HEK293 (cell line): ENCODE results near the gene ARSH.
"Not testable (repeated sequence)": the region's sequence is repeated elsewhere in the genome, so short reads cannot be mapped to it uniquely, and the experiment has no call there.

Experiments used
- CTCF ChIA-PET: fragments of 350-600 bp; formaldehyde crosslinking; extraction: SDS; loops from one replicate; lab custom pipeline; 2021; ENCODE audit warnings: antibody characterized with exemption; lab: Yijun Ruan, JAX
- POLR2A ChIA-PET: fragments of 300-600 bp; formaldehyde crosslinking; extraction: SDS; loops from one replicate; lab custom pipeline; 2020; ENCODE audit warnings: antibody characterized with exemption, inconsistent platforms; lab: Yijun Ruan, JAX
- H3K27ac ChIP-seq: fragments of 200-500 bp; sonication (Bioruptor generic); 2 replicates; pipeline ENCODE4 v1.5.1; 2014; ENCODE audit warnings: low read depth, low read length, control low read depth, inconsistent platforms; ENCODE audit errors: extremely low read depth
- H3K36me3 ChIP-seq, 2 experiments: fragments of 200-500 bp in 1 of 2; sonication (Bioruptor generic) in 1 of 2; 1 replicate in 1 of 2; 2 replicates in 1 of 2; pipeline ENCODE4 v1.5.1; 2014 to 2017; ENCODE audit warnings: inconsistent platforms in 2 of 2, low read length in 2 of 2; ENCODE audit not compliant: control insufficient read depth in 2 of 2, insufficient read depth in 1 of 2
- H3K4me1 ChIP-seq: fragments of 200-500 bp; sonication (Bioruptor generic); 2 replicates; pipeline ENCODE4 v1.5.1; 2014; ENCODE audit warnings: mild to moderate bottlenecking, low read length, inconsistent platforms; ENCODE audit not compliant: control insufficient read depth, insufficient read depth
- H3K4me3 ChIP-seq: 2 replicates; pipeline ENCODE4 v1.5.1; 2011; ENCODE audit warnings: low read depth, mild to moderate bottlenecking, control low read depth, low read length, moderate library complexity
- H3K9me3 ChIP-seq: fragments of 200-500 bp; sonication (Bioruptor generic); 2 replicates; pipeline ENCODE4 v1.5.1; 2014; ENCODE audit warnings: low read depth, low read length, inconsistent platforms; ENCODE audit not compliant: control insufficient read depth, insufficient read depth
- AEBP2 ChIP-seq: fragments of 450-650 bp; formaldehyde crosslinking; IDR thresholded peaks from 2 replicates; pipeline ENCODE4 v1.5.1; 2016; ENCODE audit warnings: missing biosample characterization, missing genetic modification characterization, borderline replicate concordance
- CTCF ChIP-seq: fragments of 450-650 bp; formaldehyde crosslinking; IDR thresholded peaks from 2 replicates; pipeline ENCODE4 v1.5.1; 2016; ENCODE audit warnings: missing biosample characterization, missing genetic modification characterization
- EGR2 ChIP-seq: fragments of 450-650 bp; formaldehyde crosslinking; IDR thresholded peaks from 2 replicates; pipeline ENCODE4 v1.5.1; 2016; ENCODE audit warnings: low read depth, missing biosample characterization, missing genetic modification characterization
- ELK4 ChIP-seq: IDR thresholded peaks from 2 replicates; pipeline ENCODE4 v1.6.1; 2011; ENCODE audit warnings: mild to moderate bottlenecking, low read depth, low read length, borderline replicate concordance
- PATZ1 ChIP-seq: fragments of 450-650 bp; formaldehyde crosslinking; IDR thresholded peaks from 2 replicates; pipeline ENCODE4 v1.5.1; 2016; ENCODE audit warnings: missing biosample characterization, missing genetic modification characterization
- TRIM28 ChIP-seq: IDR thresholded peaks from 2 replicates; pipeline ENCODE4 v1.6.1; 2011; ENCODE audit warnings: low read length, control low read depth, borderline replicate concordance
- ZNF221 ChIP-seq: fragments of 450-650 bp; formaldehyde crosslinking; IDR thresholded peaks from 2 replicates; pipeline ENCODE4 v1.5.1; 2017; ENCODE audit warnings: missing biosample characterization, missing genetic modification characterization, borderline replicate concordance
- ZNF23 ChIP-seq: fragments of 450-650 bp; formaldehyde crosslinking; IDR thresholded peaks from 2 replicates; pipeline ENCODE4 v1.5.1; 2016; ENCODE audit warnings: missing biosample characterization, missing genetic modification characterization, borderline replicate concordance
- ZNF248 ChIP-seq: fragments of 450-650 bp; formaldehyde crosslinking; IDR thresholded peaks from 2 replicates; pipeline ENCODE4 v1.5.1; 2017; ENCODE audit warnings: missing biosample characterization, missing genetic modification characterization
- ZNF416 ChIP-seq: fragments of 450-650 bp; formaldehyde crosslinking; IDR thresholded peaks from 2 replicates; pipeline ENCODE4 v1.5.1; 2016; ENCODE audit warnings: missing biosample characterization, missing genetic modification characterization
- ZNF501 ChIP-seq: fragments of 450-650 bp; formaldehyde crosslinking; IDR thresholded peaks from 2 replicates; pipeline ENCODE4 v1.5.1; 2016; ENCODE audit warnings: missing biosample characterization, missing genetic modification characterization
- ZNF518A ChIP-seq: fragments of 450-650 bp; formaldehyde crosslinking; conservative IDR thresholded peaks from 2 replicates; pipeline ENCODE4 v1.5.1; 2016; ENCODE audit warnings: low read depth, missing biosample characterization, missing genetic modification characterization
- ZNF544 ChIP-seq: fragments of 450-650 bp; formaldehyde crosslinking; IDR thresholded peaks from 2 replicates; pipeline ENCODE4 v1.5.0; 2017; ENCODE audit warnings: missing biosample characterization, missing genetic modification characterization
- ZNF624 ChIP-seq: fragments of 450-650 bp; formaldehyde crosslinking; IDR thresholded peaks from 2 replicates; pipeline ENCODE4 v1.5.1; 2017; ENCODE audit warnings: missing biosample characterization, missing genetic modification characterization
- ZNF837 ChIP-seq: fragments of 450-650 bp; formaldehyde crosslinking; IDR thresholded peaks from 2 replicates; pipeline ENCODE4 v1.5.1; 2016; ENCODE audit warnings: missing biosample characterization, missing genetic modification characterization
- ZSCAN30 ChIP-seq: fragments of 450-650 bp; IDR thresholded peaks from 2 replicates; pipeline ENCODE4 v1.5.1; 2018; ENCODE audit warnings: missing biosample characterization, mild to moderate bottlenecking, missing genetic modification characterization, moderate library complexity

The ARSH gene

GRCh38 chrX:2962381-2962780 lies 44.0 kb upstream of the ARSH start:
- H3K27ac ChIP-seq, result no peak overlapping the region
- ChIA-PET CTCF (no interaction called here), POLR2A (no interaction called here)
- H3K36me3 ChIP-seq, result no peaks in the 10 kb centered on the region
- no peaks in the 10 kb centered on the region for H3K4me1 ChIP-seq
- no peak overlapping the region for H3K4me3 ChIP-seq
- no peaks in the 10 kb centered on the region for H3K9me3 ChIP-seq
- TF ChIP-seq ZNF248 (tag by site-specific recombination) (no peak), EGR2 (tag by site-specific recombination) (no peak), ELK4 (no peak), ZNF544 (tag by site-specific recombination) (no peak), TRIM28 (no peak), ZNF416 (no peak), ZNF518A (tag by site-specific recombination) (no peak), ZNF837 (no peak)

- H3K4me3 ChIP-seq, CTCF ChIA-PET, H3K9me3 ChIP-seq, H3K4me1 ChIP-seq, H3K36me3 ChIP-seq, POLR2A ChIA-PET, H3K27ac ChIP-seq: not testable (repeated sequence)
These were observed 42.9 kb upstream of the ARSH start for GRCh38 chrX:2963449-2963848.

- CTCF ChIA-PET, H3K36me3 ChIP-seq, H3K4me1 ChIP-seq, H3K4me3 ChIP-seq, H3K9me3 ChIP-seq, H3K27ac ChIP-seq, POLR2A ChIA-PET: not testable (repeated sequence)
These were observed 42.2 kb upstream of the ARSH start for GRCh38 chrX:2963992-2964794.

GRCh38 chrX:2965965-2966364 lies 40.4 kb upstream of the ARSH start:
- Histone ChIP-seq H3K27ac (no peak overlapping the region), H3K4me1 (no peaks in the 10 kb centered on the region), H3K9me3 (no peaks in the 10 kb centered on the region), H3K36me3 (no peaks in the 10 kb centered on the region), H3K4me3 (no peak overlapping the region)
- CTCF ChIA-PET, result no interaction called here
- POLR2A ChIA-PET, result no interaction called here
- TF ChIP-seq AEBP2 (no peak), ZNF624 (no peak), ZSCAN30 (tag by site-specific recombination) (no peak), CTCF (tag by site-specific recombination) (no peak), ZNF501 (tag by site-specific recombination) (no peak), ZNF23 (tag by site-specific recombination) (no peak), ZNF221 (no peak), PATZ1 (no peak)
